T-helper 2 cell treated with Interferon-gamma antibody and Interleukin-4, amounts not matched to agents 5 μg/mL and 100 μg/mL, for 36 hours (primary cell): ENCODE results near the gene KRTAP10-2.
A peak's percentile ranks its signal among the peaks of the same experiment; 100 is the strongest.
"Not testable (repeated sequence)": the region's sequence is repeated elsewhere in the genome, so short reads cannot be mapped to it uniquely, and the experiment has no call there.

Source experiments
- DNase-seq: peaks from one replicate; pipeline ENCODE4 v3.0.0; 2021; ENCODE audit warnings: low spot score
- H3K27ac Mint-ChIP-seq: one replicate; pipeline ENCODE4 v1.8.0; 2021; ENCODE audit warnings: mild to moderate bottlenecking, mixed read lengths
- H3K27me3 Mint-ChIP-seq: one replicate; pipeline ENCODE4 v1.8.0; 2021; ENCODE audit warnings: low read depth, mixed read lengths
- H3K36me3 Mint-ChIP-seq: one replicate; pipeline ENCODE4 v1.8.0; 2021; ENCODE audit warnings: low read depth, mixed read lengths
- H3K4me1 Mint-ChIP-seq: one replicate; pipeline ENCODE4 v1.8.0; 2021; ENCODE audit warnings: low read depth, mixed read lengths
- H3K4me3 Mint-ChIP-seq: one replicate; pipeline ENCODE4 v1.8.0; 2022; ENCODE audit warnings: mild to moderate bottlenecking, moderate library complexity, mixed read lengths
- H3K9me3 Mint-ChIP-seq: one replicate; pipeline ENCODE4 v1.8.0; 2021; ENCODE audit warnings: mixed read lengths

The KRTAP10-2 gene

GRCh38 chr21:44566403-44566802, 15.1 kb upstream of the KRTAP10-2 start:
- Mint-ChIP-seq H3K27ac (no peak overlapping the region), H3K27me3 (peaks cover 15% of the 10 kb centered on the region), H3K36me3 (no peaks in the 10 kb centered on the region), H3K4me1 (peaks cover 10% of the 10 kb centered on the region), H3K9me3 (peaks cover 3% of the 10 kb centered on the region), H3K4me3 (no peak overlapping the region)
- DNase-seq, result no peak

GRCh38 chr21:44564886-44565598, 13.7 kb upstream of the KRTAP10-2 start:
- peaks cover 7% of the 10 kb centered on the region for H3K9me3 Mint-ChIP-seq
- peak overlapping the region; percentile 52 for H3K4me3 Mint-ChIP-seq
- peaks cover 26% of the 10 kb centered on the region for H3K27me3 Mint-ChIP-seq
- DNase-seq, result no peak
- peaks cover 10% of the 10 kb centered on the region for H3K4me1 Mint-ChIP-seq
- H3K36me3 Mint-ChIP-seq, result no peaks in the 10 kb centered on the region
- H3K27ac Mint-ChIP-seq, result peak overlapping the region; percentile 79

- peaks cover 30% of the 10 kb centered on the region for H3K27me3 Mint-ChIP-seq
- no peak overlapping the region for H3K27ac Mint-ChIP-seq
- no peak overlapping the region for H3K4me3 Mint-ChIP-seq
- H3K36me3 Mint-ChIP-seq, result no peaks in the 10 kb centered on the region
- H3K4me1 Mint-ChIP-seq, result peaks cover 10% of the 10 kb centered on the region
- no peak for DNase-seq
- peaks cover 7% of the 10 kb centered on the region for H3K9me3 Mint-ChIP-seq
Measured at GRCh38 chr21:44564099-44564498, 12.8 kb upstream of the KRTAP10-2 start.

- no peak for DNase-seq
- H3K9me3 Mint-ChIP-seq, result peaks cover 7% of the 10 kb centered on the region
- peaks cover 31% of the 10 kb centered on the region for H3K27me3 Mint-ChIP-seq
- no peak within 1 kb of the TSS for H3K4me3 Mint-ChIP-seq
- no peaks in the 10 kb centered on the region for H3K4me1 Mint-ChIP-seq
- no peaks in the 10 kb centered on the region for H3K36me3 Mint-ChIP-seq
- no peak within 1 kb of the TSS for H3K27ac Mint-ChIP-seq
Measured at GRCh38 chr21:44558695-44559094, 7.4 kb upstream of the KRTAP10-2 start, which contains the start of gene KRTAP10-3. Gene KRTAP10-3, minus strand, starts transcription at chr21:44558795. Its CDS starts 80 bp downstream, at chr21:44558715.

- not testable (repeated sequence) for H3K27ac Mint-ChIP-seq, H3K36me3 Mint-ChIP-seq, DNase-seq, H3K4me3 Mint-ChIP-seq, H3K4me1 Mint-ChIP-seq, H3K9me3 Mint-ChIP-seq
- H3K27me3 Mint-ChIP-seq, result peaks cover 31% of the 10 kb centered on the region
Measured at GRCh38 chr21:44558329-44558675, 7.0 kb upstream of the KRTAP10-2 start.

- H3K27me3 Mint-ChIP-seq, result peaks cover 30% of the 10 kb centered on the region
- peaks cover 4% of the 10 kb centered on the region for H3K9me3 Mint-ChIP-seq
- no peak overlapping the region for H3K4me3 Mint-ChIP-seq
- H3K4me1 Mint-ChIP-seq, result no peaks in the 10 kb centered on the region
- no peaks in the 10 kb centered on the region for H3K36me3 Mint-ChIP-seq
- no peak overlapping the region for H3K27ac Mint-ChIP-seq
- DNase-seq, result no peak
Measured at GRCh38 chr21:44557491-44558328, 6.4 kb upstream of the KRTAP10-2 start.

- peaks cover 4% of the 10 kb centered on the region for H3K9me3 Mint-ChIP-seq
- peaks cover 22% of the 10 kb centered on the region for H3K27me3 Mint-ChIP-seq
- no peaks in the 10 kb centered on the region for H3K36me3 Mint-ChIP-seq
- no peak overlapping the region for H3K27ac Mint-ChIP-seq
- H3K4me1 Mint-ChIP-seq, result no peaks in the 10 kb centered on the region
- no peak for DNase-seq
- no peak overlapping the region for H3K4me3 Mint-ChIP-seq
Measured at GRCh38 chr21:44556879-44557278, 5.6 kb upstream of the KRTAP10-2 start.

- no peak overlapping the region for H3K27ac Mint-ChIP-seq
- peaks cover 10% of the 10 kb centered on the region for H3K27me3 Mint-ChIP-seq
- no peaks in the 10 kb centered on the region for H3K36me3 Mint-ChIP-seq
Measured at GRCh38 chr21:44555200-44555875, 4.0 kb upstream of the KRTAP10-2 start.

GRCh38 chr21:44552681-44553080, 1.4 kb upstream of the KRTAP10-2 start:
- H3K27me3 Mint-ChIP-seq, result peaks cover 2% of the 10 kb centered on the region
- H3K36me3 Mint-ChIP-seq, result peaks cover 5% of the 10 kb centered on the region
- H3K27ac Mint-ChIP-seq, result no peak overlapping the region
- no peak for DNase-seq
- peaks cover 5% of the 10 kb centered on the region for H3K4me1 Mint-ChIP-seq
- H3K9me3 Mint-ChIP-seq, result peaks cover 10% of the 10 kb centered on the region
- H3K4me3 Mint-ChIP-seq, result no peak overlapping the region

More at GRCh38 chr21:44555200-44555875, 4.0 kb upstream of the KRTAP10-2 start:
- H3K4me1 Mint-ChIP-seq, result no peaks in the 10 kb centered on the region
- H3K9me3 Mint-ChIP-seq, result no peaks in the 10 kb centered on the region
- H3K4me3 Mint-ChIP-seq, result no peak overlapping the region
- no peak for DNase-seq

- H3K27me3 Mint-ChIP-seq, result peaks cover 2% of the 10 kb centered on the region
- no peak overlapping the region for H3K27ac Mint-ChIP-seq
- no peak overlapping the region for H3K4me3 Mint-ChIP-seq
- peaks cover 10% of the 10 kb centered on the region for H3K4me1 Mint-ChIP-seq
- peaks cover 10% of the 10 kb centered on the region for H3K36me3 Mint-ChIP-seq
- peaks cover 15% of the 10 kb centered on the region for H3K9me3 Mint-ChIP-seq
- no peak for DNase-seq
Measured at GRCh38 chr21:44552136-44552535, 831 bp upstream of the KRTAP10-2 start.

- peaks cover 2% of the 10 kb centered on the region for H3K27me3 Mint-ChIP-seq
- peaks cover 17% of the 10 kb centered on the region for H3K36me3 Mint-ChIP-seq
- H3K27ac Mint-ChIP-seq, result no peak overlapping the region
- peaks cover 22% of the 10 kb centered on the region for H3K9me3 Mint-ChIP-seq
- H3K4me1 Mint-ChIP-seq, result peaks cover 11% of the 10 kb centered on the region
- H3K4me3 Mint-ChIP-seq, result no peak overlapping the region
- DNase-seq, result no peak
Measured at GRCh38 chr21:44550807-44551206, 498 bp downstream of the KRTAP10-2 start.

GRCh38 chr21:44550285-44550684, 1.0 kb downstream of the KRTAP10-2 start:
- Mint-ChIP-seq H3K36me3 (peaks cover 20% of the 10 kb centered on the region), H3K4me1 (peaks cover 11% of the 10 kb centered on the region), H3K9me3 (peaks cover 27% of the 10 kb centered on the region)
- not testable (repeated sequence) for DNase-seq, H3K4me3 Mint-ChIP-seq, H3K27ac Mint-ChIP-seq, H3K27me3 Mint-ChIP-seq

GRCh38 chr21:44549525-44550211, 1.6 kb downstream of the KRTAP10-2 start:
- peaks cover 20% of the 10 kb centered on the region for H3K36me3 Mint-ChIP-seq
- no peak overlapping the region for H3K4me3 Mint-ChIP-seq
- H3K27ac Mint-ChIP-seq, result no peak overlapping the region
- peaks cover 27% of the 10 kb centered on the region for H3K9me3 Mint-ChIP-seq
- DNase-seq, result no peak
- H3K4me1 Mint-ChIP-seq, result peaks cover 11% of the 10 kb centered on the region
- H3K27me3 Mint-ChIP-seq, result peaks cover 2% of the 10 kb centered on the region
